ENCODE data around the gene PRKCA.

PRKCA gene

DNA sequence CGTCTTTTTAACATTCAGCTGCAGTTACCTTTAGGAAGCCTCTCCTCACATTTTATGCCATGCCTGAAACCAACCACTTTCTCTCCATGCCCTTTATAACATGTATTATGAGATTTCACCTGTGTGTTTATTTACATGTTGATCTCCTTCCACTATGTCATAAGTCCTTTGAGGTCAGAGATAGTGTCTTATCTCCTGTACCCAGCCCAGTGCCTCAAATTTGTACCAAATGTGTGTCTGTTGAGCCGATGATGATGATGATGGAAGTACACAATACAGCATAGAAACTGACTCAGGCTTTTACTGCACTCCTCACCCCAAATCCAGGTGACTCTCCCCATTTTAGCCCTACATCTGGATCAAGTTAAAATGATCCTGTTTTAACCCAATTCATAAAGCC lies 353.0 kb downstream of the PRKCA start:
- no peak for DNase-seq (ENCODE audit: low spot score)

DNA sequence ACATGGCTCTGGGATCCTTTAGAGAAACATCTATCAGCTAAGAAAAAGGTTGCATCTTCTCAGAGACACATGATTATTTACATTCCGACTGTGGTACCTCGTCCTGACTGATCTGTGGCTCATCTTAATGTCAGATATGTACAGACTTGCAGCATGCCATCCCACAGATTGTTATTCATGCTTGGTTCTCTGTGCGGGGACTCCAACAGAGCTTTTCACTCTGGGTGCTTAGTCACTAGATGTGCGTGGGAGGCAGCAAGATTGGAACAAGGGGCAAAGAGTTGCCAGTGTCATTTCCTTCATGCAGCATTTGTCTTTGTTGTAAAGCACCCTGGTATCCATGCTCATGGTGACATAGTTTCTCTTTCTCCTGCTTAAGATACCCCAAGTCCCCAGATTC lies 353.4 kb downstream of the PRKCA start:
- peak; percentile 49 for DNase-seq (ENCODE audit: low spot score)

DNA sequence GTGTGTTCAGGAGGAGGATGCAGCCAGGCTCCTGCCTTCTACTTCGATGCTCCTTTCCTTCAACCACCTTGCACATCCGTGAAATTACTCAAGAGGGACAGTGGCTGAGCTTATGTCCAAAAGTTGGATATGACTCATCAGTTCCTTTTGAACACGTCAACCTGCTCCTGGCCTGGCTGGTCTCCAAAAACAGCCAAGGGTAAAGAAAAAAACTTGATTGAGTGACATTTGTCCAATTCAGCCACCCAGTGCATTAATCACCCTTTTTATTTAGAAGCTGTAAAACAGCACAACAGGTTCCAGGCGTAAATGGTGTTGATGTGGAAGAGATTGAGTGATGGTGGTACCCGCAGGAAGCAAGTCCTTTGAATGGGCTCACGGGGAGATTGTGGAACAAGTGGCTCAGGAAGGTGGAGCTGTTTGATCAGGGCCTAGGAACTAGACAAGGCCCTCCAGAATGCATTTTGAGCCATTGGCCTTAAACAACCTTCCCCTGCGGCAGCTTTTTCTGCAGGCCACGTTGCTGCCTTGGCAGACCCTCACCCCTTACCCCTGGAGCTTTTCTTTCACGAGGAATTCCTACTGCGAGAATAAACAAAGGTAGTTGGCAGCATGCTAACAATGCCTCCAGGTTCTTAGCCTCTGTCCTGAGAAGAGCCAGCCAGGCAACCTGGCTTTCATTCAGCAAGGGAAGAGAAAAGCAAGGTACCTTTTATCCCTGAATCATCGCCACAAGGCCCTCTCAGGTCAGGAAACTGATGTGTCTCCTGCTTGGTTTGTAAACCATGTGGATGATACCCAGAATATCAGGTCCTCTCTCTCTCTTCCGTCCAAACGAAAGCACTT lies 359.2 kb downstream of the PRKCA start:
- DNase-seq (ENCODE audit: low spot score) = peak; percentile 53

DNA sequence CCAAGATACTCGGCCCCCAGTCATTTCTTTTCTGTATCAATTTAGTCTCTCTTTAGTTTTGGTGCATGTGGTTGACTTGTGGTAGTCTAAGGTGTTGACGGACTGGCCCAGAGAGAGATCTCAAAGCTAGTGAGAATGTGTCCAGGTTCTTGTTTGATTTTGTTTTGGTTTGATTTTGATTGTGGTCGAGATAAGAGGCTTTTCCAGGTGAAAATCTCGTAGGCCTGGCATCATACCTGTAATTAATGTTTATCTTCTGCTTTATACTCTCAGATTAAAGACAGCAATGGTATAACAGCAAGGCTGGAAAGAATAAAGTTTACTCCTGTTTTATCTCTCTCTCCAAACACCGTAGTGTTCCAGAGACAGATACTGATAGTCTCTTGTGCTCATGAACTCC lies 360.1 kb downstream of the PRKCA start:
- DNase-seq (ENCODE audit: low spot score) = no peak

DNA sequence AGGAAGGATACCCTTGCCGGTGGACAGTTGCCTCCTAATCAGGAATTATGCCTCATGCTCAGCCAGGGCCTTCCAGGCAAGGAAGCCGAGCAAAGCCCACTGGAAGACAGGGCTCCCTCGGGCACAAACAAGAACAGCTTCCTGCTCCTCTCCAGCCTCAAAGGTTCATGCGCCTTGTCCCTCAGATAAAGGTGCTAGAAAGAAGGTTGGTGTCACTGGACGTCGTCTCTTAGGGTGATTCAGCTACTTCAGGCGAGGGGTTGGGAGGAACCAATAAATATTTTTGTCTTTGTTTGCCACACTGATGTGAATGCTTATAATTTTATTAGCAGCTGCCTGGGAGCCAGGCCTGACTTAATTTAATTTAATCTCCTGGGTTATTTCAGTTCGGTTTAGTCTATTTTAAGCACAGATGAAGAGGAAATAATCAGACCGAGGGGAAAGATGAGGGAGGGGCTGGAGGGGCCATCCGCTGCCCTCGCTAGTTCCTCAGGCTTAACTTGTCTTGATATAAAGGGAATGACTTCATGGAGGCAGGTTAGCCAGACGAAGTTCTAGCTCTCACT lies 360.7 kb downstream of the PRKCA start:
- DNase-seq (ENCODE audit: low spot score) = no peak

DNA sequence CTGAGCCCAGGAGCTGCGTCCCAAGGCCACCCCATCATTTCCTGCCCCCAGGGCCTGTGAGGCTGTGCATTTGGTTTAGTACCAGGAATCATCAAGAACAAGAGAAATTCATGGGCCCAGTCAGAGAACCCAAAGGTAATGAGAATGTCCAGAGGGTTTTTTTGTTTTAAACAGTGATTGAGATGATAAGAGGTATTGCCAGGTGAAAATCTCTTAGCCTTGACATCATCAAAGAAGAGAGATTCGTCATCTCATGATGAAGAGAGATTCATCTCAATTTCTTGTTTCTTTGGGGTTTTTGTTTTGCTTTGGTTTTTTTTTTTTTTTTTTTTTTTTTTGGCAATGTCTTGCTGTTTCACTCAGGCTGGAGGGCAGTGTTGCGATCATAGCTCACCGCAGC lies 361.9 kb downstream of the PRKCA start:
- no peak for DNase-seq (ENCODE audit: low spot score)

DNA sequence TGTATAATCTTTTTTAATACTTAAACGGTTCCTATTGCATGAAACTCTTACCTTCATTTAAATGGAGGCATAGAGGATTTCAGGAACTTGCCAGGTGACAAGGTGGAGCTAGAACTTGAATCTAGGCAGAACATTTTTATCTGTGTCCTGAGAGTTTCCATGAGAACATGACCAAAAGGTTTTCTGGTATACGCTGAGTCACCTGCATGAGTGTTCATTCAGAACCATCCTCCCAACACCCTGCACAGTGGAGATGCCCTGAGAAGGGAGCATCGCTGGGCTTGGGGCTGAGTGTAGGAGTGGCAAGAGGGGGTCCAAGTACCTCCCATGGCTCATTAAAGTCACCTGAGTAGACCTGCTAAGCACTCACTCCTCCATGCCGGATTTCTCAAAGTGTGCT lies 362.8 kb downstream of the PRKCA start:
- DNase-seq (ENCODE audit: low spot score) = no peak

DNA sequence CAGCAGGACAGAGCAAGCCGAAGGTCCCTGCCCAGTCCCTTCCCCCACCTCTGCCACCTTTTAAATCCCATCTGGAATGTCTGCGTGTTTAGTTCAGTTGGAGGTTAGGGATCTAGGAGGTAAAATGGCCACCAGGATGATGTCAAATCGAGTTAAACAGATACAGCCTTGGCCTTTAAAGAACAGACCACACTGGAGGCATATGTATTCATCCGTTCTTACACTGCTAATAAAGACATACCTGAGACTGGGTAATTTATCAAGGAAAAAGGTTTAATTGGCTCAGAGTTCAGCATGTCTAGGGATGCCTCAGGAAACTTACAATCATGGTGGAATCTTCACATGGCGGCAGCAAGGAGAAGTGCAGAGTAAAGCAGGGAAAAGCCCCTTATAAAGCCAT lies 364.7 kb downstream of the PRKCA start:
- DNase-seq (ENCODE audit: low spot score) = no peak

DNA sequence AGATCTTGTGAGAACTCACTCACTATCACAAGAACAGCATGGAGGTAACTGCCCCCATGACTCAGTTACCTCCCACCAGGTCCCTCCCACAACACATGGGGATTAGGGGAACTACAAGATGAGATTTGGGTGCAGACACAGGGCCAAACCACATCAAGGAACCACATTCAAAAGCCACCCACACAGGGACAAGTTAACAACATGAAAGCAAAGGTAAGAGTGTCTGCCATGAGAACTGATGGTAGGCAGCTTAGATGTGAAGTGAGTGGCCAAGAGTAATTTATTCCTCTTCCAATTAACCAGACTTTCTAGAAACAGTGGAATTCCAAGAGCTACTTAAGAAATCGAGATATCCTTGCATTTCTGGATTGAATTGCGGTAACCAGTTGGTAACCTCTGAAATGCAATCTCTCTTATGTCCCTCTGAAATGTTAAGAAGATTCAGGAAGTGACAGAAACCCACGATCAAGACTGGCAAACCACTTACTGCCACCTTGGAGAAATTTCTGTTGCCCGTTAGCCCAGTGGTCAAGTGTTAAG lies 365.1 kb downstream of the PRKCA start:
- peak; percentile 58 for DNase-seq (ENCODE audit: low spot score)

DNA sequence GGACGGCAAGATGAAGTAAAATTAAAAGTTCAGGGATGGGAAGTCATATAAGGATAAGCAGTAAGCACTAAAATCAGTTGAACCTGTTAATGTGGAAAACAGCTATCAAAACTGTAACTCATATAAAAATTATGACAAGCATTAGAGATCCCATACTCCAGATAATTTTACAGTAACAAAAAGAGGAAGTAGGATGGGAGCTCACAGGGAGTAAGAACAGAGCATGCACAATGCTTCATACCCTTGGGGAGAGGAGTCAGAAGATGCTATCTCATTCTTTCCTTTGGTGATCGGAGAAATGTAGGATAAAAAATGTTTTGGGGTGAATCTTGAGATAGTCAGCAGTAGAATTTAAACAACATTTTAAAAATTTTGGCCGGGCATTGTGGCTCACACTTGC lies 367.8 kb downstream of the PRKCA start:
- no peak for DNase-seq (ENCODE audit: low spot score)

DNA sequence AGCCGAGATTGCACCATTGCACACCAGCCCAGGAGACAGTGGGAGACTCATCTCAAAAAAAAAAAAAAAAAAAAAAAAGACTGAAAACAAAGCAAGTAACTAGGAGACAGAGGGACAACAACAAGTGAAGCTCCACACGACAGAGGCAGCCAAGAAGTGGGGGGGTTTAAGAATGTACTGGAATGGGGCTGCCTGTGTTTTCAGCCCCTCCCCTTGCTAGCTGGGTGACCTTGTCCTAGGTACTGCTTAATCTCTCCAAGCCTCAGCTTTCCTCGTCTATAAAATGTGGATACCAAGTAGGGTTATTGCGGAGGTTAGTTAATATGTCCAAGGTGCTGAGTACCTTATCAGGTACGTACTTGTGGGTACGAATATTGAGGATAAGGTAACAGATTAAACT lies 368.7 kb downstream of the PRKCA start:
- DNase-seq (ENCODE audit: low spot score) = no peak

DNA sequence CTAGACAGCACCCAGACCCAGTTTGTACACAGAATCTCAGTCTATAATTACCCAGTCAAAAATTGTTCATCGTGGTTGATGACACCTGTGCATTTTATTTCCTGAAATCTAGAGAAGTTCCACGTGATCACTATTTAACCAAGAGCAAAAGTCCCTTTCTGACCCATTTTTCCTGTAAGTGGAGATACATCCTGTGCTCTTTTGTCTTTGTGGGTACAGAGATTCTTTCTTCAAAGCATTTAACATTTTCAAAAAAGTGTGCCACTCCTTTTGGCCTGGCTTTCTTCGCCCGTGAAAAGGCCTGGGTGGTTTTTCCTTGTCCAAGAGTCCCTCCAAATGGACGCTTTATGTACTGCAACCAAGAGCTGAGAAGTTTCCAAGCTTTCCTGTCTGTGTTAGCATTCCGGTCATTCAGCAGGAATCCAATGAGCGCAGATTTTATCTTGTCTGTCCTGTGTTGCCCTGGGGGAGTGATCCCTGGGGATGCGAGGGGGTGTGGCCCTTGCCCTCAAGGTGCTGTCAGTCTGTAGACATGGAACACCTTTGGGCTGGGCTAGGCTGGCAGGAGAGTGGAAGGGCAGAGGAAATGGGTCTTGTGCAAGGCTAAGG lies 371.4 kb downstream of the PRKCA start:
- peak; percentile 57 for DNase-seq (ENCODE audit: low spot score)

DNA sequence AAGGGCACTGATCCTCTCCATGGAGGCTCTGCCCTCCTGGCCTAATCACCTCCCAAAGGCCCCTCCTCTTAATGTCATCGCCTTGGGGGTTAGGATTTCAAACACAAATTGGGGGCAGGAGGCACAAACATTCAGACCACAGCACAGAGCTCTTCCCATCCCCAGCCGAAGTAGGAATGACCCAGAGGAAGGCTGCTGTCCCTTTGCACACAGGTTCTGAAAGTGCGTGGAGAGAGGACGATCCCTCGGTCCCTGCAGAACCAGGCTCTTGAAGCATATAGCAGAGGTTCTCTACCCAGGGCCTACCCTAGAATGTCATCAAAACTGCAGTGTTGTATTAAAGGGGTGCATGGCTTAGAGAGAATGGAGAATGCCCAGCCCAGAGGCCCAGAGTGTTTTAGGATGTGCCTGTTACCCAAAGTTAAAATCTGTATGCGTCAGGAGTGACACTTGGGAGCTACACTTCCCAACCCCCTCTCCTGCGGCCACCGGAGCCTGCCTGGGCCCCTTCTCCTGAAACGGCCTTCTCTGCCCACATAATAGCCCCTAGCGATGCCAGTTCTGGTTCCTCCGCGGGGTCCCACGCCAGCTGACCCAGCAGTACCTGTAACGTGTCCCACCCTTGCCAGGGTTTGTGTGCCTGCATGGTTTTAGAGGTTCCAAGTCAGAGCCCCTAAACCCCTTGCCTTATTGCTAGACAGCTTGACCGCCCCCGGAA lies 373.0 kb downstream of the PRKCA start:
- DNase-seq (ENCODE audit: low spot score) = no peak

DNA sequence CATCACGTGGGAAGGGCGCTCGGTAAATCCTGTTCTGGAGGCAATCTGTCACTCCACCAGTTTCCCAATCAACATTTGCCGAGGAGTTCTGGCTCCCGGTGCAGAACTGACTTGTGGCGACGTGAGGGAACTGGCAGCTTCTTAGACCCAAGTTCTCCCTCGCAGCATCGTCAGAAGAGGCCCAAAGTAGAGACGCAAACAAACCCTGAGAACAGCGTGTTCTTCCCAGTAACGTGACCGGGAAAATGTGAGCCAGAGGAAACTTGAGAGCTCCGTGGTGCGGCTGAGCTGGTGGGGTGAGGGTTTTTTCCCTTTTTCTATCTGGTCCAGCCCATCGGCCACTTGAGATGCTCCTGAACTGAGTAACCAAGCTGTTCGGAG lies 373.6 kb downstream of the PRKCA start:
- no peak for DNase-seq (ENCODE audit: low spot score)

DNA sequence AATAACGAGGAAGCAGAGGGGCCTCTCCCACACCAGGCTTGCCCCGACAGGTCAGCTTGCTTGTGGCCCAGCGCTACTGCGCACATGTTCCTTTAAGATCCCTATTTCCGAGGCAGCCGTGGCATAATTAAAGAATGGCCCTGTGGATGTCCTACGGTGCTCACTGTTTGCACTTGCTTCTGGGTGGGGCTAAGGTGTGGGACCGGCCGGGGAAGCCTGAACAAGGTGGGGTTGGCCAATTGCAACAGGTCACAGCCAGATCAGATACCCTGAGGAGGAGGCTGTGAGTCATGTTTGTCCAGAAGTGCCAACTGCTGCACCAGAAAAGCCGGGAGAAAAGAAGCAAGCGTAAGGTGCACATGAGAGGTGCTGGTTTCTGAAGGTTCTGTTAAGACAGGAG lies 374.0 kb downstream of the PRKCA start:
- no peak for DNase-seq (ENCODE audit: low spot score)

DNA sequence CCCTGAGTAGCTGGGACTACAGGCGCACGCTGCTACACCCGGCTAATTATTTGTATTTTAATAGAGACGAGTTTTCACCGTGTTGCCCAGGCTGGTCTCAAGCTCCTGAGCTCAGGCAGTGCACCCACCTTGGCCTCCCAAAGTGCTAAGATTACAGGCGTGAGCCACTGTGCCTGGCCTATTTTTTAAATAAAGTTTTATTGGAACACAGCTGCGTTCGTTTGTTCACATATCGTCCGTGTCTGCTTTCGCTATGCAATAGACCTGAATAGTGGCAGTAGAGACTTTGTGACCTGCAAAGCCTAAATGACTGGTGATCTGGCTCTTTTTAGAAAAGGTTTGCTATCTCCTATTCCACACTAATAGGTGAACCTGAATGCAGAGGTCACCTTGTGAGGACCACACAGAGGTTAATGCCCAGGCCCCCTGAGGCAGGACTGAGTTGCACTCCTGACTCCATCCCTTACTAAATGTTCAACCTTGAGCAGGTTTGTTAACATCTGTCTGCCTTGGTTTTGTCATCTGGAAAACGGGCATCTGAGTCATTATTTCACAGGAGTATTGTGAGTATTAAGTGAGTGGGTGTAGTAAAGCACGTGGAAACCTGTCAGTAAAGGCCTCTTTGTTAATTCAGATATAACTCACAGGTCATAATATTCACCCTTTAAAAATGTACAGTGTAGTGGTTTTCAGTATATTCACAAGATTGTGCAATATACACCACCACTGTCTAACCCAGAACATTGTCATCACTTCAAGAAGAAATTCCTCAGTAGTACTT lies 375.0 kb downstream of the PRKCA start:
- DNase-seq (ENCODE audit: low spot score) = peak; percentile 42

DNA sequence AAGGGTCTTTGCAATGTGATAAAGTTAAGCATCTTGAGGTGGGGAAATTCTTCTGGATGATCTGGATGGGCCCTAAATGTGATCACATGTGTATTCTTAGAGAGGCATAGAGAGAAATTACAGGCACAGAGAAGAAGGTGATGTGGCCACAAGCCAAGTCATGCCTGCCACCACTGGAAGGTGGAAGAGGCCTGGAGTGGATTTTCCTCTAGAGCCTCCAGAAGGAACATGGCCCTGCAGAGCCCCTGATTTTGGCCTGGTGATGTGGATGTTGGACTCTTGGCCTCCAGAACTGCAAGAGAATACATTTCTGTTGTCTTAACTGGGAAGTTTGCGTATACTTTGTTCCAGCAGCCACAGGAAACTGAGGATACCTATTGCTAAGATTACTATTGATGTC lies 375.6 kb downstream of the PRKCA start:
- DNase-seq (ENCODE audit: low spot score) = no peak

DNA sequence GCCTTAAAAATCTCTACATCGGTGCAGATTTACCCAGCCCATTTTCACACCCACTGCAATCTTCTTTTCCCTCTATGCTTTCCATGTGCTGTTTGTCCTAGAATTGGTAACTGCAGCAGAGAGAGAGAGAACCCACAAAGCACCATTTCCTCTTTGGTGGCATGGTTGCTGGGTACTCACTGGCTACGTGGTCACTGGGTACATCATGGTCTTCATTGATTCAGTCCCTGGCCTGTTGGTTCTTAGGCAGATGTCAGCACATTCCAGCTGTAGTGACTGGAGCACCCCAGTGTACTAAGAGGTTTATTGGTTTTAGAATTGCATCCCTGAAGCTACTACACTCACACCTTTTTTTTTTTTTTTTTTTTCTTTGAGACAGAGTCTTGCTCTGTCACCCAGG lies 376.4 kb downstream of the PRKCA start:
- no peak for DNase-seq (ENCODE audit: low spot score)

DNA sequence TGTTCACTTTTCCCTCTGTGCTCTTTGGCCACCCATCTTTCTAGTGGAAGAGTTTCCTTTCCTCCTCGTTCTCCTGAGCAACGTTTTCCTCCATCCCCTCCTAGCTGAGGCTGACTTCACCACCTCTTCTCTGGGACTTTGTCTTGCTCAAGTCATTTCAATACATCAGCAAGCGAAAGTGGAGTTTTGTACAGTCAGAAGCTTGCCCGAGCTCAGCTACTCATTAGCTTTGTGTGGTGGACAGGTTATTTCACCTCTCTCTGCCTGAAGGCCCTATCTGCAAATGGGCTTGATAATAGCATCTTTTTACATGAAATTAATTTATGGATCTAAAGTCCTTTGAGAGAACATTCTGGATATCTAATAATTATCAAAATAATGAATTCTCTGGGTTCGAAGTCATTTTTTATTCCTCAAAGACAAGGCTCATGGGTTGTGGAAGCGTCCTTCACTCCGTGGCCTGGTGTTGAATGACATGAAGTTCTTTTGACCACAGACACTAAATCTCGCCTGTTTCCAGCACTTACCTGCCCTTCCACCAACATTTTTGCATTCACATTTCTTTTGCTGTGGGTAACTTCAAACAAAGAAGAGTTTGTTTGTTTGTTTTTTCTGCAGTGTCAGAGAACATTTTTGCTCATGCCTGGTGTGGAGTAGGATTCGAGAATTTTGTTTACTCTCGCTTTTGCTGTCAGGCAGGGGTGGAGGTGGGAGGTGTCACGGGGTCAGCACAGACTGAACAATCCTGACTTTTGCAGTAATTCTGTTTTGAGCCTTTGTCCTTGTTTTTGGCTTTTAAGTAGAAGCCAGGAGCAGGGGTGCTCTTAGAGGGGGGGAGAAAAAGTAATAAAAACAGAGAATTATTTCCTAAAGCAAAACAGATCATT lies 377.5 kb downstream of the PRKCA start:
- no peak for DNase-seq (ENCODE audit: low spot score)

DNA sequence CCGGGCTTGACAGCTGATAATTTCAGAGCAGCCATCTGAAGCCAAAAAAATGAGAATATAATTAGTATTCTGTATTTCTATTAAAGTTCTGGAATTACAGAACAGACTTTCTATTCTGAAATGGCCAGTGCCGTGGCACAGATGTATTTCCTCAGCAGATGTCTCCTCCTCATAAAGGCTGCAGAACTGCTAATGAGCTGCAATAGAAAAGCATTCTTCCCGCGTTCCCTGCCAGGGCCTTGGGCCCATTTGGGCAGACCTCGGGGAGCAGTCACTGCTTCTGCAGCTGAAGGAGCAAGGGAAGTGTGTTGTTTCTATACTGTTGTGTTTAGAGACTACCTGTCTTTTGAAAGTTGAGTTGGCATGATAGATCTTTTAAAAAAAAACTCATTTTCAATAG lies 379.9 kb downstream of the PRKCA start:
- no peak for DNase-seq (ENCODE audit: low spot score)

DNA sequence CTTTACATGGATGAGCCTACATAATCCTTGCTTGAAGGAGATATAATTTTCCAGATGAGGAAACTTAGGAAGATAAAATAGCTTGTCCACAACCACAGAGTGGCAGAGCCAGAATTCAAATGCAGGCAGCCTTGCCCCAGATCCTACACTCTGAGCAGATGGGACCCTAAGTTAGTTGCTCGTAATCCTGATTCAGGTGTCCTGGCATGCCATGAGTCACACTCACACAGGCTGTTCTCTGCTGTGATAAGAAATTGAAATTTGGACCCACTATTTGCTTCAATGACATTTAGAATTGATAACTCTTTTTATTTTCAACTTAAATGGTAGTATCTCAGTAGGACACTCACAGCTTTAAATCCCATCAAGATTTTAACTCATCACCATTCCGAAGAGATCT lies 381.8 kb downstream of the PRKCA start:
- DNase-seq (ENCODE audit: low spot score) = no peak

All from activated CD4-positive, alpha-beta T cell treated with anti-CD3 and anti-CD28 coated beads, Interleukin-2, Interleukin-4, amounts not matched to agents 100 ng/mL and 50 ng/mL, durations not matched to agents 16 hours and 8 hours (primary cell).